ENCODE results near the gene SEC31A.

- TF ChIP-seq, protein P1, sequence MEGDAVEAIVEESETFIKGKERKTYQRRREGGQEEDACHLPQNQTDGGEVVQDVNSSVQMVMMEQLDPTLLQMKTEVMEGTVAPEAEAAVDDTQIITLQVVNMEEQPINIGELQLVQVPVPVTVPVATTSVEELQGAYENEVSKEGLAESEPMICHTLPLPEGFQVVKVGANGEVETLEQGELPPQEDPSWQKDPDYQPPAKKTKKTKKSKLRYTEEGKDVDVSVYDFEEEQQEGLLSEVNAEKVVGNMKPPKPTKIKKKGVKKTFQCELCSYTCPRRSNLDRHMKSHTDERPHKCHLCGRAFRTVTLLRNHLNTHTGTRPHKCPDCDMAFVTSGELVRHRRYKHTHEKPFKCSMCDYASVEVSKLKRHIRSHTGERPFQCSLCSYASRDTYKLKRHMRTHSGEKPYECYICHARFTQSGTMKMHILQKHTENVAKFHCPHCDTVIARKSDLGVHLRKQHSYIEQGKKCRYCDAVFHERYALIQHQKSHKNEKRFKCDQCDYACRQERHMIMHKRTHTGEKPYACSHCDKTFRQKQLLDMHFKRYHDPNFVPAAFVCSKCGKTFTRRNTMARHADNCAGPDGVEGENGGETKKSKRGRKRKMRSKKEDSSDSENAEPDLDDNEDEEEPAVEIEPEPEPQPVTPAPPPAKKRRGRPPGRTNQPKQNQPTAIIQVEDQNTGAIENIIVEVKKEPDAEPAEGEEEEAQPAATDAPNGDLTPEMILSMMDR (IDR thresholded peaks at IDR 0.05 in 8 of 11, conservative IDR thresholded peaks at IDR 0.05 in 3 of 11): no peak
- TF ChIP-seq POLR2A (IDR thresholded peaks at IDR 0.05): no peak
These were observed 70.3 kb downstream of the SEC31A start for GRCh38 chr4:82820689-82821088.
